ENCODE results near the gene BTG1.

BTG1 gene

DNA sequence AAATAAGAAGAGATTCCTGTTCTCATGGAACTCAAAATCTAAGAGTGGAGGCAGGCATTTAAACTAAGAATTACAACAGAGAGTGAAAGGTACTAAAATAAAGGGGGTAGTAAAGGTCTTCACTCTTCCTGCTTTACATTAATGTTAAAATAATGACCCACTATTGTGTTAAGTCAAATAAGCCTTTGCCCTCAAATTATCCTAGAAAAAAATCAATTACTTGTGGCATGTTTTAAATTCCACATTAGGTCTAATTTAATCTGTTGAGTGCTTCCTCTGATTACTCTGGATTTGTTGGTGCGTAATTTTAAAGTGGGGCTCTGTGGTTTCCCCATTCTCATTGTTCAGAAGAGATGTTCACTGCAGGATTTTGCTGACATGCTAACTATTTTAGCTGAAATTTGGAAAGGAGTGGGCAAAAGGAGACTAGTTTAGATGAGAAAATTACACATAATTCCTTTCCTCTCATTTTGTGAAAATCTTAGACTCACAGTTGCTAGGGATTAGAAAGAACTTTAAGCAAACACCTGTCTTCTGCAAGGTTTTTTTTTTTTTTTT is 35.5 kb downstream of the BTG1 start:
- no peak overlapping the region for H3K4me3 ChIP-seq (ENCODE audit: low read depth, low read length)
- TF ChIP-seq, protein P1, sequence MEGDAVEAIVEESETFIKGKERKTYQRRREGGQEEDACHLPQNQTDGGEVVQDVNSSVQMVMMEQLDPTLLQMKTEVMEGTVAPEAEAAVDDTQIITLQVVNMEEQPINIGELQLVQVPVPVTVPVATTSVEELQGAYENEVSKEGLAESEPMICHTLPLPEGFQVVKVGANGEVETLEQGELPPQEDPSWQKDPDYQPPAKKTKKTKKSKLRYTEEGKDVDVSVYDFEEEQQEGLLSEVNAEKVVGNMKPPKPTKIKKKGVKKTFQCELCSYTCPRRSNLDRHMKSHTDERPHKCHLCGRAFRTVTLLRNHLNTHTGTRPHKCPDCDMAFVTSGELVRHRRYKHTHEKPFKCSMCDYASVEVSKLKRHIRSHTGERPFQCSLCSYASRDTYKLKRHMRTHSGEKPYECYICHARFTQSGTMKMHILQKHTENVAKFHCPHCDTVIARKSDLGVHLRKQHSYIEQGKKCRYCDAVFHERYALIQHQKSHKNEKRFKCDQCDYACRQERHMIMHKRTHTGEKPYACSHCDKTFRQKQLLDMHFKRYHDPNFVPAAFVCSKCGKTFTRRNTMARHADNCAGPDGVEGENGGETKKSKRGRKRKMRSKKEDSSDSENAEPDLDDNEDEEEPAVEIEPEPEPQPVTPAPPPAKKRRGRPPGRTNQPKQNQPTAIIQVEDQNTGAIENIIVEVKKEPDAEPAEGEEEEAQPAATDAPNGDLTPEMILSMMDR (IDR thresholded peaks at IDR 0.05; ENCODE audit: borderline replicate concordance, insufficient read depth, low read depth, low read length) = no peak

DNA sequence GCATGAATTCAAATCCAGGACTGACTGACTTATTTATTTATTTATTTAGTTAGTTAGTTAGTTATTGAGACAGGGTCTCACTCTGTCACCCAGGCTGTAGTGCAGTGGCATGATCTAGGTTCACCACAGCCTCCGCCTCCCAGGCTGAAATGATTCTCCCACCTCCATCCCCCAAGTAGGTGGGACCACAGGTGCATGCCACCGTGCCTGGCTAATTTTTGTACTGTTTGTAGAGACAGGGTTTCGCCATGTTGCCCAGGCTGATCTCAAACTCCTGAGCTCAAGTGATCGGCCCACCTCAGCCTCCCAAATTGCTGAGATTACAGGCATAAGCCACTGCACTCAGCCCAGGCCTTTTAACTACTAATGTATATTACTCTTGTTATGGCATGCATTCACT is 36.0 kb downstream of the BTG1 start:
- TF ChIP-seq, protein P1 (IDR thresholded peaks at IDR 0.05; ENCODE audit: borderline replicate concordance, insufficient read depth, low read depth, low read length) = no peak

GRCh38 chr12:92108651-92109050 is 37.0 kb downstream of the BTG1 start:
- no peak overlapping the region for H3K4me3 ChIP-seq (ENCODE audit: low read depth, low read length)
- TF ChIP-seq, protein P1 (IDR thresholded peaks at IDR 0.05; ENCODE audit: borderline replicate concordance, insufficient read depth, low read depth, low read length) = no peak

More for the DNA sequence above, 36.0 kb downstream of the BTG1 start:
- no peak overlapping the region for H3K4me3 ChIP-seq (ENCODE audit: low read depth, low read length)

DNA sequence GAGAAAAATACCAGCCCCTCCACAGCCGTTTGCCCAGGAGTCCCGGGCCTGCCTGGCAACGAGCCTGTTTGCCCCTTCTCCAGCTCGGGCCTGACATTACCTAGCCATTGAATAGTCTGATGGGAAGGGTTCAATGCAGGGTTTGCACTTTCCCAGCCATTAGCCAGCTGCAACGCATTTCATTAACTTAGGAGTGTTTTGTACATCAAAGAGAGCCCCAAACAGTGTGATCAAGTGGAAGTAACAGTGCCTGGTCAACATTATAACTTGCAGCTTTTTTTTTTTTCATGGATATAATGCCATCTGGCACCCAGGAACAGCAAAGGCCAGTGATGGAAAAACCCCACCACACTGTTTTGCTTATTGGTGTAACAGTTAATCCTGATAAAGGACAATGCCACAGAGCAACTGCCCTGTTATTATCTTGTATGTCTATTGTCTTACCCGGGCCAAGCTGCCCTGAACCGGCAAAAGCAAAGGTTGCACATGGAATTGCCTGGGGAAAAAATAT is 38.0 kb downstream of the BTG1 start:
- no peak overlapping the region for H3K4me3 ChIP-seq (ENCODE audit: low read depth, low read length)
- TF ChIP-seq, protein P1 (IDR thresholded peaks at IDR 0.05; ENCODE audit: borderline replicate concordance, insufficient read depth, low read depth, low read length) = no peak

DNA sequence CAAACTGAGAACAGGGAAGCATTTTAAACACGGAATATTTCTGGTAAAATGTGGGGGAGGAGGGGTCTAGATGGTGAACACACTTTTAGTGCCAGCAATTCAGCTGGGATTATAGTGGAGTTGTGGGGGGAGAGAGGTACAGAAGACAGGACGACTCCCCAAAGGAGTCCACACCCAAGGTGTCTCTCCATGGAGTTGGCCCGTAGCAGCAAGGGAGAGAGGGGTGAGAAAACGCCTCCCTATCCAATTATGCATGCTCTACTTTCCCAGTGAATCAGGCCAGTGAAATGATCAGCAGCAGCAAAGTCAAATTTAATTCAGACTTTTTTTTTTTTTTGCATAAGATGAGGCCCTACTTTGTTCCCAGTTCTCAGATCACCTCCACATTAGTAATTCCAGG is 38.6 kb downstream of the BTG1 start:
- TF ChIP-seq, protein P1 (IDR thresholded peaks at IDR 0.05; ENCODE audit: borderline replicate concordance, insufficient read depth, low read depth, low read length) = no peak
- H3K4me3 ChIP-seq (ENCODE audit: low read depth, low read length) = no peak overlapping the region

- no peak overlapping the region for H3K4me3 ChIP-seq (ENCODE audit: low read depth, low read length)
- TF ChIP-seq, protein P1 (IDR thresholded peaks at IDR 0.05; ENCODE audit: borderline replicate concordance, insufficient read depth, low read depth, low read length) = no peak
Observed at GRCh38 chr12:92105676-92106075, 40.0 kb downstream of the BTG1 start.

- TF ChIP-seq, protein P1 (IDR thresholded peaks at IDR 0.05; ENCODE audit: borderline replicate concordance, insufficient read depth, low read depth, low read length) = no peak
- H3K4me3 ChIP-seq (ENCODE audit: low read depth, low read length) = no peak overlapping the region
Observed at GRCh38 chr12:92105110-92105509, 40.5 kb downstream of the BTG1 start.
